Progenitor cell of endocrine pancreas (in vitro differentiated cells): ENCODE data around the gene RAD51B. TPM values are rescaled to one million over a fixed set of nuclear protein-coding genes. Genes with fewer than 3 reads are reported as not detected.

Source experiments
- DNase-seq: peaks from one replicate; pipeline ENCODE4 v3.0.0; 2021; ENCODE audit warnings: low spot score; ENCODE audit not compliant: unreplicated experiment
- H3K27ac Mint-ChIP-seq: 2 replicates; pipeline ENCODE4 v1.8.0; 2021; ENCODE audit warnings: mild to moderate bottlenecking, moderate library complexity, mixed read lengths
- H3K27me3 Mint-ChIP-seq: 2 replicates; pipeline ENCODE4 v1.8.0; 2021; ENCODE audit warnings: mixed read lengths
- H3K36me3 Mint-ChIP-seq: 2 replicates; pipeline ENCODE4 v1.8.0; 2022; ENCODE audit warnings: mixed read lengths; ENCODE audit not compliant: insufficient read depth
- H3K4me1 Mint-ChIP-seq: 2 replicates; pipeline ENCODE4 v1.8.0; 2021; ENCODE audit warnings: low read depth, mixed read lengths
- H3K4me3 Mint-ChIP-seq: 2 replicates; pipeline ENCODE4 v1.8.0; 2021; ENCODE audit warnings: low read depth, mild to moderate bottlenecking, moderate library complexity, mixed read lengths
- H3K9me3 Mint-ChIP-seq: 2 replicates; pipeline ENCODE4 v1.8.0; 2021; ENCODE audit warnings: low read depth, mixed read lengths
- total RNA-seq: library from RNA; stranded (reverse); gene quantifications from 2 replicates; pipeline ENCODE4 v1.2.1, GENCODE V29; 2021
- TF ChIP-seq, protein P1 (sequence below): fragments of 200-600 bp; sonication (generic); IDR thresholded peaks from one replicate; pipeline ENCODE4 v1.5.0; 2021; ENCODE audit warnings: antibody characterized with exemption, mild to moderate bottlenecking; ENCODE audit not compliant: unreplicated experiment

RAD51B gene
- total RNA-seq, 1 donor from 2014 or later, result 24.7 TPM

DNA sequence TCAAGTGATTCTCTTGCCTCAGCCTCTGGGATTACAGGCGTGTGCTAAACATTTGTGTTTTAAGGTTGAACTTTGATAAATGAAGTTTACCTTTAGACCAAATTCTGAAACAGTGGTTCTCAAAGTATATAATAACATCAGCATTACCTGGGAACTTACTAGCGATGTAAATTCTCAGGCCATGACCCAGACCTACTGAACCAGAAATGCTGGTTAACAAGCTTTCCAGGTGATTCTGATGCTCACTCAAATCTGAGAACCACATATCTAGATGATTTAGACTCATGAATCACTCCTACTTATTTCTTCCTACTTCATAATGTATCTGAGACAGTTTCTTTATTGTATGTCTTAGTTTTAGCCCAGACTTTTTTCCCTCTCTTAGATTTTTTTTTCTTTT is 43.6 kb downstream of the RAD51B start:
- H3K9me3 Mint-ChIP-seq, result peaks cover 4% of the 10 kb centered on the region
- no peaks in the 10 kb centered on the region for H3K27me3 Mint-ChIP-seq
- DNase-seq, result no peak
- H3K4me3 Mint-ChIP-seq, result no peak overlapping the region
- TF ChIP-seq, protein P1, sequence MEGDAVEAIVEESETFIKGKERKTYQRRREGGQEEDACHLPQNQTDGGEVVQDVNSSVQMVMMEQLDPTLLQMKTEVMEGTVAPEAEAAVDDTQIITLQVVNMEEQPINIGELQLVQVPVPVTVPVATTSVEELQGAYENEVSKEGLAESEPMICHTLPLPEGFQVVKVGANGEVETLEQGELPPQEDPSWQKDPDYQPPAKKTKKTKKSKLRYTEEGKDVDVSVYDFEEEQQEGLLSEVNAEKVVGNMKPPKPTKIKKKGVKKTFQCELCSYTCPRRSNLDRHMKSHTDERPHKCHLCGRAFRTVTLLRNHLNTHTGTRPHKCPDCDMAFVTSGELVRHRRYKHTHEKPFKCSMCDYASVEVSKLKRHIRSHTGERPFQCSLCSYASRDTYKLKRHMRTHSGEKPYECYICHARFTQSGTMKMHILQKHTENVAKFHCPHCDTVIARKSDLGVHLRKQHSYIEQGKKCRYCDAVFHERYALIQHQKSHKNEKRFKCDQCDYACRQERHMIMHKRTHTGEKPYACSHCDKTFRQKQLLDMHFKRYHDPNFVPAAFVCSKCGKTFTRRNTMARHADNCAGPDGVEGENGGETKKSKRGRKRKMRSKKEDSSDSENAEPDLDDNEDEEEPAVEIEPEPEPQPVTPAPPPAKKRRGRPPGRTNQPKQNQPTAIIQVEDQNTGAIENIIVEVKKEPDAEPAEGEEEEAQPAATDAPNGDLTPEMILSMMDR, result no peak
- peaks cover 11% of the 10 kb centered on the region for H3K36me3 Mint-ChIP-seq
- H3K4me1 Mint-ChIP-seq, result peaks cover 4% of the 10 kb centered on the region
- H3K27ac Mint-ChIP-seq, result no peak overlapping the region

DNA sequence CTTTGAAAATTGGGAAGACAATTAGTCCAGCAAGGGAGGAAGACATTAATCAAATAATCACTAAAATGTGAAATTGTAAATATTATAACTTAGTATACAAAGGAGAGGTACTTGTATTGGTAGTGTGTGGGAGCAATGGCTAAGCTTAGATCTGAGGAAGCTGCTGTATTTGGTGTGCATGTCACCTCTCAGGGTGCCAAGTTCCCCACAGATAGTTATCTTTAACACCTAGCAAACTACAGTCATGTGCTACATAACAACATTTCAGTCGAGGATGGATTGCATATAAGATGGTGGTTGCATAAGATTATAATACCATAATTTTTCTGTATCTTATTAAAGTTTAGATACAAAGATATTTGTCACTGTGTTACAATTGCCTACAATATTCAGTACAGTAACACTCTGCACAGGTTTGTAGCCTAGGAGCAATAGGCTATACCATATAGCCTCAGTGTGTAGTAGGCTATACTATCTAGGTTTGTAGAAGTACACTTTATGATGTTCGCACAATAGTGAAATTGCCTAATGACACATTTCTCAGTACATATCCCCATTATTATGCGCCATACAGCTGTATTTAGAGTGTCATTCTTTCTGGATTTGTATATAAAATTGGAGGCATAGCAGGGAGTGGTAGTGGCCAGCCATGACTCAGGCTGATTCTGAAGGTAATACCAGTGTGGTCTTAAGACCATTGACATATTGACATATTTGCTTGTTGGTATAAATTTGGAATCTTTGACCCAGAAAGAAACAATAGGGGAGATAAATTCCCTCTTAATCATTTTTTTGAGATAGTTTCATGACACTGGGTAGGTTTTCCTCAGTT is 55.8 kb downstream of the RAD51B start:
- Mint-ChIP-seq H3K27me3 (no peaks in the 10 kb centered on the region), H3K4me1 (no peaks in the 10 kb centered on the region), H3K9me3 (no peaks in the 10 kb centered on the region), H3K4me3 (no peak overlapping the region), H3K27ac (no peak overlapping the region), H3K36me3 (no peaks in the 10 kb centered on the region)
- no peak for DNase-seq
- TF ChIP-seq, protein P1, result no peak

DNA sequence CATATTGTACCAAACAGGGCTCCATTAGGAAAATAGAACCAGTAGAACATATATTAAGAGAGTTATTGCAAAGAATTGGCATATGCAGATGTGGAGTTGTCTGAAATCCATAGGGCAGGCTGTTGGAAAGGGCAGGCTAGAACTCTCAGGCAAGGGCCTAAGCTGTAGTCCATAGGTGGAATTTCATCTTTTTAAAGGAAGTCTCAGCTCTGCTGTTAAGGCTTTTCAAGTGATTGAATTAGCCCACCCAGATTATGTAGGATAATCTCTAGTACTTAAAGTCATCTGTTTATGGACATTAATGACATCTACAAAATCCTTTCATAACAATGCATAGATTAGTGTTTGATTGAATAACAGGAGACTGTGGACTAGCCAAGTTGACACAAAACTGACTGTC is 59.4 kb downstream of the RAD51B start:
- Mint-ChIP-seq H3K9me3 (no peaks in the 10 kb centered on the region), H3K27ac (no peak overlapping the region), H3K4me3 (no peak overlapping the region), H3K36me3 (no peaks in the 10 kb centered on the region), H3K27me3 (no peaks in the 10 kb centered on the region), H3K4me1 (peaks cover 4% of the 10 kb centered on the region)
- TF ChIP-seq, protein P1, result no peak
- no peak for DNase-seq

DNA sequence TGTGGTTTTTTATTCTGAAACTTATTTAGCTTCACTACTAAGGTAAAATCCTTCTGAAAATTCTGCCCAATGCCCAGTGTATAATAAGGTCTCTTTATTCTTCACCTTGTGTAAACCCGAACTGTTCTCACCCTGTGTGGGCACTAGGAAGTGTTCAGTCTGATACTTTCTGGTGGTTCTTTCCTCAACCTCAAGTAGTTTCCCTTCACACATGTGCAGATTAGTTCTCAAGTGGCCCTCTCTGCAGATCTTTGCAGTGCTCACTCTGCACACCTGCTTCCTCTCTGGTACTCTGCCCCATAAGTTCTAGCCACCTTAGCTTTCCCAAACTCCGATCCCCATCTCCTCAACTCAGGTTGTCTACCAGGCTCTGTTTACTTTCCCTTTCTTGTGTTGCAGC is 61.6 kb downstream of the RAD51B start:
- no peaks in the 10 kb centered on the region for H3K9me3 Mint-ChIP-seq
- H3K4me1 Mint-ChIP-seq, result peaks cover 8% of the 10 kb centered on the region
- DNase-seq, result no peak
- no peaks in the 10 kb centered on the region for H3K36me3 Mint-ChIP-seq
- H3K27me3 Mint-ChIP-seq, result no peaks in the 10 kb centered on the region
- no peak overlapping the region for H3K4me3 Mint-ChIP-seq
- H3K27ac Mint-ChIP-seq, result peak overlapping the region; percentile 24
- TF ChIP-seq, protein P1, result no peak

DNA sequence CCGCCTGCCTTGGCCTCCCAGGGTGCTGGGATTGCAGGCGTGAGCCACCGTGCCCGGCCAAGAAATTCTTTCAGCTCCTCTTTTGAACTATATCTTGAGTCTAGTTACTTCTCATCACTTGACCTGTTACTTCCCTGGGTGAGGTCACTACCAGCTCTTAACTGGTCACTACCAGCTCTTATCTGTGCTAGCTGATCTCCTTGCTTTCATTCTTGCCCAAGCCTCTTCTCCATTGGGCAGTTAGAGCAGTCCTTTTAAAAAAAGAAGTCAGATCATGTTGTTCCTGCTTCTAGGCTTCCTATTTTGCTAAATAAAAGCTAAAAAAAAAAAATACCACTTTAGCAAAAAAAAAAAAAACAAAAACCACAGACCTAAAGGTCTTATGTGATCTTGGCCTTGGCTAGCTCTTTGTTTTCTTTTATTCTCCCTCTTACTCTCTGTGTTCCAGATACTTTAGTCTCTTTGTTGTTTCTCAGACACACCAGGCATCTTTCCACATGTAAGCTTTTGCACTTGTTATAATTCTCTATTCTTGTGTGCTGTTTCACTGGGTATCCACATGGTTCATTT is 63.5 kb downstream of the RAD51B start:
- Mint-ChIP-seq H3K9me3 (no peaks in the 10 kb centered on the region), H3K4me3 (no peak overlapping the region), H3K36me3 (no peaks in the 10 kb centered on the region), H3K27me3 (no peaks in the 10 kb centered on the region), H3K27ac (no peak overlapping the region), H3K4me1 (peaks cover 15% of the 10 kb centered on the region)
- no peak for DNase-seq
- TF ChIP-seq, protein P1, result no peak
